Measurements from ENCODE around the gene NECTIN1.

DNA sequence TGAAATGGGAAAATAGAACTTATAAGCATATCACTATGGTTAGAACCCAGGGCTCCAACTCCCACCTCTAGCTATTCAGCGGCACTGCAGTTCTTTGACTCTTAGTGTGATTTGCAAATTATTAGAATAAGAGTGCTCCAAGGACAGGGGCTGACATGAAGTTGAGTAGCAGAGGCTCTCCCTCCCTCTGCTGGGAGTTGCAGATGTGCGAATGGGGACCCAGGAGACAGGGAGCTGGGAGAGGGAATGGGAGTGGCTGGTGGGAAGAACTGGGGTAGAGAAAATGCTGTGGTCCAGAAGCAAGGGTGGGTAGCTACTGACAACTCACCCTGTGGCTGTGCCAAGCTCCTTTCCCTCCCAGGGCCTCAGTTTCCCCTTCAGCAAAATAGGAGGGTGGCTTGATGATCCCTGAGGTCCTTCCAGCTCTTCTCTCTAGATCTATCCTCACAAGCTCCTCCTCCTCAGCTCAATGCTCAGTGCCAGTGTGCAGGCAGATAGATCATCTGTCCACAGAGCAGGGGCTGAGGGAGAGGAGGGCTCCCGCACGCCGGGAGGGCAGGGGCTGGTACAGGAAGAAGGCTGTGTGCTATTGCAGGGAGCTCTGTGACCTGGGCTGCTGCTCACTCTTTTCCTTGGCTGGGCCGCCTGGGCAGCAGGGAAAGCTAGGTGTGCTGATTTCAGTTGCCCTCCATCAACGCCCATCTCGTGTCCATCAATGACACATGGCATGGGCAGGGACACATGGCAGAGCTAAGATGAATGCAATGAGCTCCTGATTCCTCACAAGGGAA lies 99.0 kb downstream of the NECTIN1 start:
- TF ChIP-seq POLR2AphosphoS5 (IDR thresholded peaks at IDR 0.05; ENCODE audit: borderline replicate concordance, low read depth, low read length) (no peak), EZH2 (IDR thresholded peaks at IDR 0.05) (no peak), FOXP2 (optimal IDR thresholded peaks at IDR 0.05; ENCODE audit: control extremely low read depth, extremely low read length, insufficient read depth) (no peak)

Measured in SK-N-MC (cell line).